Liver (tissue), 3 donors: ENCODE measurements around the gene TGFBI.

Experiments
- FOXA1 ChIP-seq: IDR thresholded peaks from 2 replicates; pipeline ENCODE4 v1.6.1; 2016; ENCODE audit warnings: antibody characterized with exemption
- JUND ChIP-seq, 2 donors: IDR thresholded peaks; 2 replicates each; pipeline ENCODE4 v1.6.1; 2016; ENCODE audit warnings: antibody characterized with exemption in 2 of 2
- RAD21 ChIP-seq, 2 donors: IDR thresholded peaks; 2 replicates each; pipeline ENCODE4 v1.6.1; 2016; ENCODE audit warnings: antibody characterized with exemption in 2 of 2, mild to moderate bottlenecking in 2 of 2
- SP1 ChIP-seq: IDR thresholded peaks from 2 replicates; pipeline ENCODE4 v1.6.1; 2018; ENCODE audit warnings: antibody characterized with exemption, mild to moderate bottlenecking
- TF ChIP-seq, protein P1 (sequence below): IDR thresholded peaks from 2 replicates; pipeline ENCODE4 v1.6.1; 2016; ENCODE audit warnings: antibody characterized with exemption
- TF ChIP-seq, protein P2 (sequence below): IDR thresholded peaks from 2 replicates; pipeline ENCODE4 v1.6.1; 2016; ENCODE audit warnings: antibody characterized with exemption
- TF ChIP-seq, protein P3 (sequence below): fragments of 150-350 bp; IDR thresholded peaks from 2 replicates; pipeline ENCODE4 v1.5.1; 2017; ENCODE audit warnings: improper control_type of control experiment, low read depth, low read length; ENCODE audit not compliant: missing input control
- donor health status: healthy.
- donor health status: healthy.

DNA sequence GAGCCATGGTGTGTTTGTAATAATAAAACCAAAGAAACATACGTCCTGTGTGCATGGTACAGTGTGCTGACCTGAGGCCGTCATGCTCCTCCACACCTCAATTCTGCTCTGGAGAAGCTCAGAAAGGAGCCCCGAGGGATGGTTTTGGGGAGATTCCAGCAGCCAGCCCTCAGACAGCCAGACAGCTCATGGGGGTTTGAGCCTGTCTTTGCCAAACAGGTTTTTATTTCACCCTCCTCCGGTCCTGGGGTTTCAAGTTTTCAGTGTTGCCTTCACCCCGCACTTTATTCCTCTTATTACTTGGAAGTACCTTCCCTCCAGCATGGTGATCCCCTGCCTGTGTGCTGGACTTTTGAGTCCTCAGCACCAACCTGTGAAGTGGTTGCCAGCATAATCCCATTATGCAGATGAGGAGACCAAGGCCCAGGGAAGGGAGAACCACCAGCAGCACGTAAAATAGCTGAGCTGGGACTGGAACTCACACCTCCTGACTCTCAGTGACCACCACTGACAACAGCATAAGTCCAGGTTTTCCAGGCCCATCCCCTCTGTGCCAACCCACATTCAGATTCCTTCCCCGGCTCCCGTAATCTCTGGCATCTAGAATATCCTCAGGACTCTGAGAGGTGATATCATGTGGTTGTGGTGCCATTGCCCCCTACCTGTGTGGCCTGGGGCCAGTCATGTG is 35.1 kb downstream of the TGFBI start:
- no peak for TF ChIP-seq FOXA1
- TF ChIP-seq, protein P1, sequence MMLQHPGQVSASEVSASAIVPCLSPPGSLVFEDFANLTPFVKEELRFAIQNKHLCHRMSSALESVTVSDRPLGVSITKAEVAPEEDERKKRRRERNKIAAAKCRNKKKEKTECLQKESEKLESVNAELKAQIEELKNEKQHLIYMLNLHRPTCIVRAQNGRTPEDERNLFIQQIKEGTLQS, result no peak
- TF ChIP-seq, protein P2, sequence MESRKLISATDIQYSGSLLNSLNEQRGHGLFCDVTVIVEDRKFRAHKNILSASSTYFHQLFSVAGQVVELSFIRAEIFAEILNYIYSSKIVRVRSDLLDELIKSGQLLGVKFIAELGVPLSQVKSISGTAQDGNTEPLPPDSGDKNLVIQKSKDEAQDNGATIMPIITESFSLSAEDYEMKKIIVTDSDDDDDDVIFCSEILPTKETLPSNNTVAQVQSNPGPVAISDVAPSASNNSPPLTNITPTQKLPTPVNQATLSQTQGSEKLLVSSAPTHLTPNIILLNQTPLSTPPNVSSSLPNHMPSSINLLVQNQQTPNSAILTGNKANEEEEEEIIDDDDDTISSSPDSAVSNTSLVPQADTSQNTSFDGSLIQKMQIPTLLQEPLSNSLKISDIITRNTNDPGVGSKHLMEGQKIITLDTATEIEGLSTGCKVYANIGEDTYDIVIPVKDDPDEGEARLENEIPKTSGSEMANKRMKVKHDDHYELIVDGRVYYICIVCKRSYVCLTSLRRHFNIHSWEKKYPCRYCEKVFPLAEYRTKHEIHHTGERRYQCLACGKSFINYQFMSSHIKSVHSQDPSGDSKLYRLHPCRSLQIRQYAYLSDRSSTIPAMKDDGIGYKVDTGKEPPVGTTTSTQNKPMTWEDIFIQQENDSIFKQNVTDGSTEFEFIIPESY, result no peak
- TF ChIP-seq, protein P3, sequence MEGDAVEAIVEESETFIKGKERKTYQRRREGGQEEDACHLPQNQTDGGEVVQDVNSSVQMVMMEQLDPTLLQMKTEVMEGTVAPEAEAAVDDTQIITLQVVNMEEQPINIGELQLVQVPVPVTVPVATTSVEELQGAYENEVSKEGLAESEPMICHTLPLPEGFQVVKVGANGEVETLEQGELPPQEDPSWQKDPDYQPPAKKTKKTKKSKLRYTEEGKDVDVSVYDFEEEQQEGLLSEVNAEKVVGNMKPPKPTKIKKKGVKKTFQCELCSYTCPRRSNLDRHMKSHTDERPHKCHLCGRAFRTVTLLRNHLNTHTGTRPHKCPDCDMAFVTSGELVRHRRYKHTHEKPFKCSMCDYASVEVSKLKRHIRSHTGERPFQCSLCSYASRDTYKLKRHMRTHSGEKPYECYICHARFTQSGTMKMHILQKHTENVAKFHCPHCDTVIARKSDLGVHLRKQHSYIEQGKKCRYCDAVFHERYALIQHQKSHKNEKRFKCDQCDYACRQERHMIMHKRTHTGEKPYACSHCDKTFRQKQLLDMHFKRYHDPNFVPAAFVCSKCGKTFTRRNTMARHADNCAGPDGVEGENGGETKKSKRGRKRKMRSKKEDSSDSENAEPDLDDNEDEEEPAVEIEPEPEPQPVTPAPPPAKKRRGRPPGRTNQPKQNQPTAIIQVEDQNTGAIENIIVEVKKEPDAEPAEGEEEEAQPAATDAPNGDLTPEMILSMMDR, result no peak
- TF ChIP-seq SP1, result no peak
- TF ChIP-seq RAD21 (IDR thresholded peaks at IDR 0.05), result no peak
- TF ChIP-seq JUND (IDR thresholded peaks at IDR 0.05), result no peak
